GM21423 (cell line): ENCODE results near the gene C20orf144.
A peak's percentile ranks its signal among the peaks of the same experiment; 100 is the strongest.
"Not testable (repeated sequence)": the region's sequence is repeated elsewhere in the genome, so short reads cannot be mapped to it uniquely, and the experiment has no call there.

Experiments used
- ATAC-seq: cut with Tn5 transposase; IDR thresholded peaks from one replicate; pipeline ENCODE4 v1.9.1; 2021; ENCODE audit warnings: mild to moderate bottlenecking, moderate library complexity; ENCODE audit not compliant: unreplicated experiment

C20orf144 gene

DNA sequence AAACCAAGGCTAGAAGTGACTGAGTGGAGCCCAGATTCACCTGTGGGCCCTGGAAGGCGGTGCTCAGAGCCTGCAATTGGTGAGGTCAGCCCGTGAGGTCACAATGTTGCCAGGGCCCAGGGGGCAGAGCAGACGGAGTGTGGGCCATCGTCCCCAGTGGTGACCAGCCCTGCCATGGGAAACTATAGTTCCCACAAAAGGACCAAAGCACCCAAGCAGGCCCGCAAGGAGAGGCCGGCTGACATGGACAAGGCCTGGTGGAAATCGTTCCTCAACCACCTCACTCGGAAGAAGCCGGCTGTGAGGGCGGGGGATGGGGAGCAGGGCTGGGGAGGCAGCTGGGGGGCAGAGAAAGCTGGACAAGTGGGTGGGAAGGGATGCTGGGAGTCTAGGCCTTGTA is at the start of gene C20orf144:
TSS of gene C20orf144 (plus strand) at position 156 of the 400 bp plus-strand sequence. CDS start at position 175, 19 bp downstream.
- ATAC-seq: no peak

DNA sequence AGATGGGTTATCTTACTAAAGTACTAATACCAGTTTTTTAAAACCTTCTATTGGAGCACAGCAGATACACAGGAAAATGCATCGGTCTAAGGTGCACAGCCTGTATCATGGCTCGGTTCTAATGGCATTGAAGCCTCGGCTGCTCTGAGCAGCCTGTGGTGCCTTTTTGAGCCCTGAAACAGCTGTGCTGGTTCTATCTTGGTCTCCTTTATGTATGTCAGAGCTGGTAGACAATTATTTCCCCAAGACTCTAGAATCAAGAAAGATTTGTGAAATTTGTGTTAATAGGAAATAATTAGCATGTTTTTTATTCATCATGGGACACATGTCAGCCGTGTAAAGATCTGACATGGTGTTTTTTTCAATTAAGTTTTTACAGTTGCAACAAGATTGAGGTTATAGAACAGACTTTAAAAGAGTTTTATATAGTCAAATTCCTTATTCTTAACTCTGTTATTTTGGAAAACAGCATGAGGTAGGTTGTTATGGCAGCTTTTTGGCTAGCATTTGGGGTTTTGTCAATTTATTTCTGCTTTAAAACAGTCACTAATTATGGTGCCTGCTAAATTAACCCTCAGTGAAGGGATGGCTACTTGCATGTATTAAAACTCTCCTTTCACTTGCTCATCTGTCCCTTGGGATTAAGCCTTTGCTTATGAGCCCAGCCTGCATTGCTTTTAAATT is 40.3 kb upstream of the C20orf144 start:
- ATAC-seq: no peak

DNA sequence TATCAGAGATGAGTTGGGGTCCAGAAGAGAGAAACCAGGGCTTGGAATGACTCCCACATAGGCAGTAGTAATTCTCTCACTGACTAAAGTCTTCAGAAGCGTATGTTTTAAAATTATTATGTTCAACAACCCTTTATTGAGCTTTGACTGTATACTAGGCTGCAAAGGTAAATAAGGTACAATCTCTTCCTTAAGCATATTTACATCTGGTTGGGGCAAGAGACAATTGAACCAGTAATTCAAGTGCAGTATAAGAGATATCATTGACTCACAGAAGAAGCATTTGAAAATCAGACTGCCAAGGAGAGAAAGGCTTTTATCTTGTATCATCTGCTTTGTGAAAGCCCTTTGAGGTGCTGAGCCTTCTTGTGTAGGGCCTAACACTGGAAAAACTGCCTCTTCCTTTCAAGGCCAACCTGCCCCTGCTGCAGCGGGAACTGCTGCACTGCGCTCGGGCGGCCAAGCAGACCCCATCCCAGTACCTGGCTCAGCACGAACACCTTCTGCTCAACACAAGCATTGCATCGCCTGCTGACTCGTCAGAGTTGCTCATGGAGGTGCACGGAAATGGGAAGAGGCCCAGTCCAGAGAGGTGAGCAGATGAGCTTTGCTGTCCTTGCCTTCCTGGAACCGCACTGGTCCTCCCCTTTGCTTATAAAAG is 39.3 kb upstream of the C20orf144 start:
- ATAC-seq: no peak

DNA sequence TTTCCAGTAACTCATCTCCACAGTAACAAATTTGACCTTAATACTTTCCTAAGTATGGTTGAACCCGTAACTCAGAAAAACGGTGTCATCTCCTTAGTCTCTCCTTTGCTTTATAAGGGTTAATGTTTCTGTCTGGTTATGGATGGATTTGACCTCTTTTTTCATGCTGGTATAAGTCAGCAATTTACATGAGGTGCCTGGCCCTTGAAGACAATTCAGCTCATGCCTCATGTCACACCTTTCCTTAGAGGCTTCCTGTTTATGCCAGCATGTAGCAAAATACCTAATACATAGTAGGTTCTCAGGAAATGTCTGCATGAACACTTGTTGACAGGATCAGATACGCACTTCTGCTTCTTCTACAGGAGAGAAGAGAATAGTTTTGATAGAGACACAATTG is 37.7 kb upstream of the C20orf144 start:
- no peak for ATAC-seq

DNA sequence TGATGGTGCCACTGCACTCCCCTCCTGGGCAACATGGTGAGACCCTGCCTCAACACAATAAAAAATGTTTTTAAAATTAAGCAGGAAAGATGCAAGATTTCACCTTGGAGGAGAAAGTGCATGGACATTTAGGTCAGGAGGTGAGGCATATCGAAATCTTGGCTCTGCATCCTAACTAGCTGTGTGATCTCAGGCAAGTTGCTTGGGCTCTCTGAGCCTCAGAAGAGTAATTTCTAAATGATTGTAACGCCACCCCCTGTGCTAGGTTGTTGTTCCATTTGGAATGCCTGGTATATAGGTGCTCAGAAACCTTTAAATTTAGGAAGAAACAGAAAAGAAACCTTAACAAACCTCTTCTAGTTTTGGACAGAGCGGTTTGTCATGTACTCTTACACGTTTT is 35.9 kb upstream of the C20orf144 start:
- no peak for ATAC-seq

DNA sequence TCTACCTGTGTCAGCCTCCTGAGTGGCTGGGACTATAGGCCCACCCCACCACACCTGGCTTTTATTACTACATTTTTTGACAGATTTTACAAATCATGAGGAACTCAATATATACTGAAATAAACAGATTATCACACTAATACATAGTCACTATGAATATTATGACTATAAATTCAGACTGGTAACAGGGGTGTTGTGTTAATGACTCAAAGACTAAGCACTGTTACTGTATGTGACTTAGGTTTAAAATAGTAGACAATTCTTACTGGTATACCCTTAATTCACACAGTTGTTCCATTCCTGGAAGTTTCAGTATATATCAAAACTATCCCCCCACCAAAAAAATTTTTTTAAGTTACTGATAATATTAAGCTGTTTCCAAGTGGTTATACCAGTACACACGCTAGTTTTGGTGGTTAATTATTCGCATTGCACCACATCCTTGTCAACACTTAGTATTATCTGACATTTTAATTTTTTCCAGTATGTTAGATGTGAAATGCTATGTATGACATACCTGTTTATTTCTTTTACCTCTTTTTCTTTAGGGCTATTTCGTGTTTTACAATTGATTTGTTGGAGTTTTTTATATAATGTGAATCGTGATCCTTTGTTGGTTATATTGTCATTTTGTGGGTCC is 34.4 kb upstream of the C20orf144 start:
- ATAC-seq: no peak

DNA sequence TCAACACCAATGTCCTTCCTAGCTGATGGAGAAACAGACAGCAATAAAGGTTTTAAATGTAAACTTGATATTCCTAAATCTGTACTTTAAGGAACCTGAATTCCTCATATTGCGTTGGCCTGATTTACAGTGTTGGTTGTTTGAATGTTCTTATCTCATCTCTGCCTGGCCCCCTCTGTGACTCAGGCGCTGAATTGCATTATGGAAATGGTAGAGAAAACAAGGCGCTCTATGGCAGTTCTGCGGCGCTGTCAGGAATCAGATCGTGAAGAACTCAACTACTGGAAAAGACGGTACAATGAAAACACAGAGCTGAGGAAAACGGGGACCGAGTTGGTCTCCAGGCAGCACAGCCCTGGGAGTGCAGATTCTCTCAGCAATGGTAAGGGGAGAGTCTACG is 32.6 kb upstream of the C20orf144 start:
- ATAC-seq: no peak

DNA sequence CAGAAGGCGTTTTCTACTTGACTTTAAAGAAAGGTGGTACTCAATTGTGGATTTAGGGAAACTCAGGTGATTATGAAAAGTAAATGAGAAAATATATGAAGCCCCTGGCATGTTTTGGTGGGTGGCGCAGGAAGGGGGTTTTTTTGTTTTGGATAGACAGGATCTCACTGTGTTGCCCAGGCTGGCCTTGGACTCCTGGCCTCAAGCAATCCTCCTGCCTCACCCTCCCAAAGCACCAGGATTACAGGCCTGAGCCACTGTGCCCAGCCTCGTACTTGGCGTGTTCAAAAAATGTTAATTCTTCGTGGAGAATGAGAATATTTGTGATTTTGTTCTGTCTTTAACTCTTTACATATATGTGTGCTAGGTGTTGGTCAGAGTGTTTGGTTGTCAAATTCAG is 32.1 kb upstream of the C20orf144 start:
- no peak for ATAC-seq

DNA sequence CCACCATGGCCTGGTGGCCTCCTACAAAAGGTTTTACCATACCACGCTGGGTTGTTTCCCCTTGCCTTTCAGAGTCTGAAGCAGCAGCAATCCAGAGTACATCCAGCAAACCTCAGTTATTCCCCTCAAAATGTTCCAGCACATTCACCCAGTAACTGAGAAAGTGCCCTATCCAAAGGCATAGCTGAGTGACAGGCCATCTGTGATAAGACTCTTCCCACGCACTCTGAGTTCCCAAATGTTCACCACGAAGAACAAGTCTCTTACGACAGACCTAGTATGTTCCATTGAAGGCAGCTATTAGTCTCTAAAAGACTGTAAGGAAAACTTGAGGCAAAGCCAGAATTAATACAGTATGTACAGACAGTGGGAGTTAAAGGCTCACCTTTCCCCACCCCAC is 31.6 kb upstream of the C20orf144 start:
- ATAC-seq: no peak

DNA sequence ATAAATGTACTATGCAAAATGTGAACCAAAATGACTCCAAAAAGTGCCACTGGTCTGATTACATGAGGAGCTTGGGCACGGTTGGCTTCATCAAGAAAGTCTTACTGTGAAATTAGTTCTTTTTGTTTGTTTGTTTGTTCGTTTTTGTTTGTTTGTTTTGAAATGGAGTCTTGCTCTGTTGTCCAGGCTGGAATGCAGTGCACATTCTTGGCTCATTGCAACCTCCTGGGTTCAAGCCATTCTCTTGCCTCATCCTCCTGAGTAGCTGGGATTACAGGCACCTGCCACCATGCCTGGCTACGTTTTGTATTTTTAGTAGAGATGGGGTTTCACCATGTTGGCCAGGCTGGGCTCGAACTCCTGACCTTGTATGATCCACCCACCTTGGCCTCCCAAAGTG is 30.2 kb upstream of the C20orf144 start:
- ATAC-seq: not testable (repeated sequence)

DNA sequence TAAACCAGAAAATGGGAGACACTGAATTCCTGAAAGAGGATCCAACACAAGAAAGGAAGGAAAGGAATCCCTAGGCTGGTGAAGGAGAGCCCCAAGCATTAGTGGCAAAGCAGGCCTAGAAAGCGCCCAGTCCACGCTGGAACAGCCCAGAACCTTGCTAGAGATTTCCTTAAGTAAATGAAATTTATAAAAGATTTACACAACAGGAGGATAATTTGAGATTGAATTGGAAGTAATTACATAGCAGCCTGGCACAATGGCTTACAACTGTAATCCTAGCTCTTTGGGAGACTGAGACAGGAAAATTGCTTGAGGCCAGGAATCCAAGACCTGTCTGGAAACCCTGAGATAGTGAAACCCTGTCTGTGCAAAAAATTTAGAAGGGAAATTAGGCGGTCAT is 26.8 kb upstream of the C20orf144 start:
- no peak for ATAC-seq

DNA sequence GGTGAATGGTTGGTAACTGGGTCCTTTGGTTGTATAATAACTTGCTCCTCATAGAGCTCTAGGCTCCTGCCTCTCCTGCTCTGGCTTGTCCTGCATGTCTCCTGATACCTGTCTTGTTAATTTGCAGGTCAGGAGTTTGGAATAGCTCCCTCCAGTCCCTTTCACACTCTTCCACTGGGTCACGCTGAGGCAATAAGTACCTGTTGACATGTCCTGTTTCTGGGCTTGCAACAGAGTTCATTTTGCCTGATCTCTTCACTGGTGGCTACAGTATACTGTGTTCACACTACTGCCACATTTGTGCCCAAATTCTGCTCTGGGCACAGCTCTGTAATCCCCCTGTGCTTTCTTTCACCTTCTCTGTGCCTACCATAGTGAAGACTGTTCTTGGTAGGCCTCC is 25.4 kb upstream of the C20orf144 start:
- no peak for ATAC-seq

DNA sequence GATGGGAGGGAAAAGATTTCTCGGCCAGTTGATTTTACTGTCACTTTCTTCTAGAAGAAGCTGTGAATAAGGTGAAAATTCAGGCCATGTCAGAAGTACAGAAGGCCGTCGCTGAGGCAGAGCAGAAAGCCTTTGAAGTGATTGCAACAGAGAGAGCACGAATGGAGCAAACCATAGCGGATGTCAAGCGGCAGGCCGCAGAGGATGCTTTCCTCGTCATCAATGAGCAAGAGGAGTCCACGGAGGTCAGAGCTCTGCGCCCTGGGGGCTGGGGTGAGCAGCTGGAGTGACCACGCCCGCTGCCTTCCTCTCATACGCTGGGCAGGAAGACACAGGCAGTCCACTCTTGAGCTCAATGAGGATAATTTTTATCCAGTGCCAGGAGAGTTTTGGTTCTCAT is 21.8 kb upstream of the C20orf144 start:
- ATAC-seq: no peak

DNA sequence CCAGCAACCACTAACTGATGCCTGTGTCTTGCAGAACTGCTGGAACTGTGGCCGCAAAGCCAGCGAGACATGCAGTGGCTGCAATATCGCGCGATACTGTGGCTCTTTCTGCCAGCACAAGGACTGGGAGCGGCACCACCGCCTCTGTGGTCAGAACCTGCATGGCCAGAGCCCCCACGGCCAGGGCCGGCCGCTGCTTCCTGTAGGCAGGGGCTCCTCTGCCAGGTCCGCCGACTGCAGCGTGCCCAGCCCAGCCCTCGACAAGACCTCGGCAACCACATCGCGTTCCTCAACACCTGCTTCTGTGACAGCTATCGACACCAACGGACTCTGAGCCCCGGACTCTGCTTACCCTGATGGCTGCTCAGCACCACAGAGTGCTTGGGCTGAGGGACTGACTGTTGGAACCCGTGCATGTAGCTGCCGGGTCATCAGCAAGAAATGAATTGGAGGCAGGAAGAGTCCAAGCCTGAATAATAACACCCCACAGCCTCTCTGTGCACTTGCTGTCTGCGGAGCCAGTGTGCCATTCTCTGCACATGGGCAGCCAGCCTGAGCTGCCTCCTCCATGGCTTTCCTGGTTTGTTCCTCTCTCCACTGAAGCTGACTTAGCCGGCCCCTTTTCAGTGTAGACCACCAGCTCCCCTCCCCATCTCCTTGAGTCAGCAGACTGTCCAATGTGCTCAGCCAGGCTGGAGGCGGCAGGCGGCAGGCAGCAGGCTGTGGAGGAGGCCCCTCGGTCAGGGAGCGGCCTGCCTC is 17.6 kb upstream of the C20orf144 start:
- ATAC-seq: no peak

DNA sequence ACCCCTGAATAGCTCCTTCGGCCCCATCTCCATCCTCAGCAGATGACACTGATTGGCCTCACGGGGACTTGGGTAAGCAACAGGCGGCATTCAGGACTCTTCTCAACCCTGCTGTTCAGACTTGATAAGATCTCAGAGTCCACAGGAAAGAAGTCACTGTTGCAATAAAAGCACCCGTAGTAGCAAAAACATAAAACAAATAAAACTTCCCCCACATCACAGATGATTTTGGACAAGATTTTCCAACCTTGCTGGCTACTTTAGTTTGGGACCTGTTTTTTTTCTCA is 17.1 kb upstream of the C20orf144 start:
- no peak for ATAC-seq

DNA sequence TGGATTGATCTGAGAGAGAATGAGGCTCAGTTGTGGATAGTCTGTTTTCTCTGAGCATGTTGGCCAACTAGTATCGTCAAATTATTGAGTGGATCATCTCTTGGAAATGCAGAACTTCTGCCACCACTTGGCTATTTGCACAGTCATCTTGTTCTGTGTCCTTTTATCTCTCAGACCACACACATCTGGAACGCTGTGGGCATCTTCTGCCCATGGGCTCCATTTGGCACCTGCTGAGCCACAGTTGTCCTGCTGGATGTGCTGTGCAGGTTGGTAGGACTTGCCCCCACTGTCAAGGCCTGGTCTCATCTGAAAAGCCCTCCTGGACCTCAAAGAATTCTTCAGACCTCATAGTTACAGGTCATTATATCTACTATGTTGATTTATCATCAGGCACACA is 16.7 kb upstream of the C20orf144 start:
- ATAC-seq: no peak

DNA sequence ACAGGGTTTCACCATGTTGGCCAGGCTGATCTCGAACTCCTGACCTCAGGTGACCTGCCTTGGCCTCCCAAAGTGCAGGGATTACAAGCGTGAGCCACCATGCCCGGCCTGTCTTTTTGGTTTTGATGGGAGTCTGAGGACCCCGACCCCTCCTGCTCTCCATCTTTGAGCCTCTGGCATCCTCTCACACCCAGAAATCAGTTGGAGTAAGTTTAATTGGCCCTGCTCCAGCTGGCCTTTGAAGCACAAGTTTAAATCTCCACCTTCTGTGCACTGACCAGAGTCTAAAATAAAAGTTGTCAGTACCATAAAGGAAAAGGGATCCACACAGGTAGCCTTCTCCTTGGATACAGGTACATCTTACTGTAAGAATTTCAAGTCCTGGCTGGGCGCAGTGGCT is 15.9 kb upstream of the C20orf144 start:
- ATAC-seq: no peak

DNA sequence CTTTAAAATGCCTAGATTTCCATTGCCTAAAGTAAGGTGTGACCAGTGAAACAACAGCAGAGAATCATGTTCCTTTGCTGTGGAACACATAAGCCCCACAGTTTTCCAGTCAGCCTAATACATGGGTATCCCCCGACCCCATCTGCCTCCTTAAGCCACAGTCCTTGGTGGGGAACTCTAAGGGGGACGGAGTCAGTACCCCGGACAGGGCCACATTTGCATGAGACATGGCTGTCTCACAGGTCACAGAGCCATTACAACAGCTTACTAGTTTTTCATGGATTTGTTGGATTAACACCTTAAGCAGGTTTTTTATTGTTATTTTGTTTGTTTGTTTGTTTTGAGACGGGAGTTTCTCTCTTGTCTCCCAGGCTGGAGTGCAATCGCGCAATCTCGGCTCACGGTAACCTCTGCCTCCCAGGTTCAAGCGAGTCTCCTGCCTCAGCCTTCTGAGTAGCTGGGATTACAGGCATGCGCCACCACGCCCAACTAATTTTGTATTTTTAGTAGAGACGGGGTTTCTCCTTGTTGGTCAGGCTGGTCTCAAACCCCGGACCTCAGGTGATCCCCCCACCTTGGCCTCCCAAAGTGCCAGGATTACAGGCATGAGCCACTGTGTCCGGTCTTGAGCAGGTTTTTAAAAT is 15.0 kb upstream of the C20orf144 start:
- ATAC-seq: not testable (repeated sequence)

DNA sequence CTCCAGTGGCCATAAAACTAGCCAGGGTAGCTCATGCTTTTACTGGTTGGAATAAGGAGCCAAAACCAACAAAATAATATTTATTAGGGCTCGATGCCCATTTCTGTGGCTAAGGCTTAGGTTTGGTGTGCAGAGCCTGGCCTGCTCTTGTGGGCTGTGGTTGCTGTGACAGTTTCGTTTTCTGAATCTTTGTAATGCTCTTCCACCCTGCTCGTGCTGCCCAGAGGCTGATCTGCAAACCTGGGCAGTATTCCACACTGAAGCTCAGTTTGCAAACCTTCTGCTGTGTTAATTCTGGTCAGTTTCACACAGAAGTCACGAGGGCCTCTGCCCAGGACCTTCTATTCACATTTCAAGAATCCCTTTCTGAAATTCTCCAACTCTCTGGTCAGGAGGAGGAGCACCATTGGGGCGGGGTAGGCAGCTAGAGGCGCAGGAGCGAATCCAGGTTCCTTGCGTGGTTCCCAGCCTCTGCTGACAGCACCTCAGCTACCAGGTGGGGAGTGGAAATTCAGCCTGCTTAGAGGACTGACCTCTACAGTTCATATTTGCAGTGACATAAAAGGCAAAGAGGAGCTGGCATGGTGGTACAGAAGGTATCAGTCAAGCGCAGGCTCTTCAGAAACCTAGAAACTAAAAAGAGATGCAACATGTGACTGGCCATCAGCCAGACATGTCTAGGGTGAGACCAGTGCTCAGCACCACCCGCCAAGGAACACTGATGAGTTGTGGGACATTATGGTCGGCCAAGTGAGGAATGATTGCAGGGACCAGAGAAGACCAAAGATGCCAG is 14.3 kb upstream of the C20orf144 start:
- ATAC-seq: peak; percentile 78

DNA sequence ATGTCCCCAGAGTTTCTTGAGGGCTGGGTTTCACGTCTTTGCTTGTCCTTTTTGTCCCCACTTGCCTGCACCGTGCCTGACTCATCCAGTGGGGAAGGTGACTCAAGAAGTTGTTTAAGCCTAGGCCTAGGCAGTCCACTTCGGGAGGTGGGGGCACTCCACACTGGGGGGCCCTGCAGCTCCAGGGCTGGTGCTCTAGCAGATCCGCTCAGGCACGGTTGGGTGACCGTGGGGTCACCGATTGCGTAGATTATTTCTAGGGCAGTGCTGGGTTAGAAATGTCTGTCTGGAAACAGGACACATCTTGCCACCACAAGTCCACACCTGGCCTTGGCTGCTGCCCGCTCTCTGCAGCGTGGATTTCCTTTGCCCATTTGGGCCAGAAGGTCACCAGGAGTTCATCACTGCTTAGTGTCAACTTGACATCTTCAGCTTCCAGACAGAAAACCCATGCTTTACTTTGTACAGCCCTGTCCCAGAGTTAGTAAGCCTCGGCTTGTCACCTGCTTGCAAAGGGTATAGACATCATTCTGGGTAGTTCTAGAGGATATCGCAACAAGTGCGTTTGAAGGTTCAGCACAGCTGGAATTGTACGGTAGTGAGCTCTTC is 13.6 kb upstream of the C20orf144 start:
- ATAC-seq: no peak
